A549 (cell line): Measurements from ENCODE around the gene RARG. TPM values are rescaled to one million over a fixed set of nuclear protein-coding genes. Genes with fewer than 3 reads are reported as not detected.

ENCODE experiments used
- ATAC-seq, 2 experiments: fragments of 200-7000 bp in 1 of 2; fragments of >200 bp in 1 of 2; cut with Nextera tagmentation in 1 of 2; cut with Tn5 transposase in 1 of 2; 3 replicates each; pipeline versions ENCODE4 v1.8.0 to v1.9.1; 2018 to 2020; ENCODE audit warnings: mild to moderate bottlenecking in 1 of 2, moderate library complexity in 1 of 2
- CTCF ChIA-PET: fragments of 300-600 bp; sonication (Branson Sonifier 250); formaldehyde crosslinking; extraction: SDS; loops from one replicate; lab custom pipeline; 2021; ENCODE audit warnings: antibody characterized with exemption, inconsistent platforms; lab: Yijun Ruan, JAX
- POLR2A ChIA-PET: fragments of 350-600 bp; formaldehyde crosslinking; extraction: SDS; loops from one replicate; lab custom pipeline; 2021; ENCODE audit warnings: antibody characterized with exemption, inconsistent platforms; lab: Yijun Ruan, JAX
- DNase-seq, 2 experiments: peaks; one replicate each; pipeline versions ENCODE4 v3.0.0 to v3.0.0-alpha.2; 2011 to 2016; ENCODE audit warnings: low read depth in 1 of 2, low spot score in 1 of 2
- FAIRE-seq: peaks from 2 replicates; lab custom pipeline; 2011; peaks lifted over from hg19 to GRCh38; lab: Jason Lieb, UNC
- H3K27ac ChIP-seq, 2 experiments: fragments of >200 bp; sonication (Bioruptor Twin); formaldehyde crosslinking; 3 replicates each; pipeline ENCODE4 v1.5.1; 2016 to 2017
- H3K4me1 ChIP-seq: fragments of >200 bp; sonication (Bioruptor Twin); formaldehyde crosslinking; 3 replicates; pipeline ENCODE4 v1.6.1; 2016
- H3K4me2 ChIP-seq: fragments of >200 bp; sonication (Bioruptor Twin); formaldehyde crosslinking; 3 replicates; pipeline ENCODE4 v1.6.1; 2016
- H3K4me3 ChIP-seq: fragments of >200 bp; sonication (Bioruptor Twin); formaldehyde crosslinking; 3 replicates; pipeline ENCODE4 v1.5.1; 2016
- H3K9me3 ChIP-seq: fragments of >200 bp; sonication (Bioruptor Twin); formaldehyde crosslinking; 3 replicates; pipeline ENCODE4 v1.6.1; 2016
- EHF ChIP-seq: fragments of 250-450 bp; sonication (Bioruptor Pico); IDR thresholded peaks from 2 replicates; pipeline ENCODE4 v1.5.0; 2020; ENCODE audit warnings: mild to moderate bottlenecking
- HOXB5 ChIP-seq: fragments of 250-450 bp; sonication (Bioruptor Pico); IDR thresholded peaks from 2 replicates; pipeline ENCODE4 v1.5.0; 2020; ENCODE audit warnings: mild to moderate bottlenecking, moderate library complexity
- JUNB ChIP-seq: fragments of >200 bp; sonication (Bioruptor Twin); formaldehyde crosslinking; IDR thresholded peaks from 2 replicates; pipeline ENCODE4 v1.6.1; 2016
- MYC ChIP-seq: IDR thresholded peaks from 2 replicates; pipeline ENCODE4 v1.6.1; 2012; ENCODE audit warnings: mild to moderate bottlenecking, inconsistent platforms, low read length, improper control_type of control experiment, borderline replicate concordance
- POLR2A ChIP-seq: IDR thresholded peaks from 2 replicates; pipeline ENCODE4 v1.6.1; 2012; ENCODE audit warnings: mild to moderate bottlenecking, low read length
- POLR2AphosphoS2 ChIP-seq: conservative IDR thresholded peaks from 2 replicates; pipeline ENCODE4 v1.6.1; 2012; ENCODE audit warnings: low read length, improper control_type of control experiment, inconsistent platforms
- RFX5 ChIP-seq: fragments of 450-650 bp; IDR thresholded peaks from 2 replicates; pipeline ENCODE4 v1.7.1; 2014; ENCODE audit warnings: antibody characterized with exemption, mild to moderate bottlenecking, moderate library complexity
- SMC3 ChIP-seq: fragments of >200 bp; sonication (Bioruptor Twin); formaldehyde crosslinking; IDR thresholded peaks from 3 replicates; pipeline ENCODE4 v1.6.1; 2018; ENCODE audit warnings: inconsistent platforms
- ZC3H11A ChIP-seq: fragments of 450-650 bp; IDR thresholded peaks from 2 replicates; pipeline ENCODE4 v1.6.1; 2014; ENCODE audit warnings: antibody characterized with exemption, mild to moderate bottlenecking
- WGBS: methylation state at CpG from one replicate; pipeline ENCODE4 v1.1.6; 2017; ENCODE audit errors: missing lambda C conversion rate; 5-methylcytosine and 5-hydroxymethylcytosine counted together
- polyA plus RNA-seq, 4 experiments: library from polyadenylated mRNA; depleted of rRNA in 3 of 4; stranded (reverse); fragments of >200 nt; fragmentation: RNase III in 1 of 4; extraction: RNeasy Plus Mini Kit Qiagen cat#74134 plus additional on column Dnase treatment in 1 of 4; gene quantifications; 2 replicates in 3 of 4; 3 replicates in 1 of 4; pipeline ENCODE4 v1.2.3, GENCODE V29; 2011 to 2017
- TF ChIP-seq, protein P1 (sequence below): fragments of 200-600 bp; sonication (generic); IDR thresholded peaks from 2 replicates; pipeline ENCODE4 v1.6.1; 2016; ENCODE audit warnings: antibody characterized with exemption, mild to moderate bottlenecking, moderate library complexity
- TF ChIP-seq, protein P2 (sequence below): IDR thresholded peaks from 2 replicates; pipeline ENCODE4 v1.6.1; 2012; ENCODE audit warnings: low read depth, borderline replicate concordance
- TF ChIP-seq, protein P3 (sequence below): fragments of 250-450 bp; sonication (Bioruptor Pico); IDR thresholded peaks from 2 replicates; pipeline ENCODE4 v1.5.0; 2021; ENCODE audit warnings: mild to moderate bottlenecking, moderate library complexity, borderline replicate concordance
- TF ChIP-seq, protein P4 (sequence below): fragments of 450-650 bp; IDR thresholded peaks from 2 replicates; pipeline ENCODE4 v1.6.1; 2014; ENCODE audit warnings: antibody characterized with exemption

Gene RARG
- polyA plus RNA-seq, 2 of the 4 experiments (the other 2 are of a cell fraction): 15.6 to 17.2 TPM

DNA sequence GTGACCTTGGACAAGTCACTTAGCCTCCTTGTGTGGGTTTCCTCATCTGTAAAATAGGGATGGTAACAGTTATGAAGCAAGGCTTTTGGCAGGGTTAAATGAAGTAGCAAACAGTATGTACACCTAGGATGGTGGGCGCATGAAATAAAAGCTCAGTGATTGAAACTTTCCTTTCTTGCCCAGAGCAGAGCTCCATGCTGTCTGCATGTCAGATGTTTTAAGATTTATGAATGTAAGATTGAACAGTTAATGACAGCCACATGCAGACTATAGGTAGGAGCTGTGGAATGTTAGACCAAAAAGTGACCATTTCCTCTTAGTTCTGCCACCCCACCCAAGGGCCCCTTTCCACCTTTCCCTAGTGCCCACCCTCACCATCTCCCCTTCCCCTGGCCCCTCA, 37.0 kb downstream of the RARG start:
- ChIA-PET POLR2A (interaction anchor here (0.6 to 2.0 kb wide), 5 partner anchors 15 to 129 kb away, joined by 3 to 9 read pairs (median 4); partner anchors contain the start of genes CSAD, SPRYD3 and ZNF740), CTCF (interaction anchor here (0.5 to 36.2 kb wide), 11 partner anchors 14 to 174 kb away, joined by 3 to 1046 read pairs (median 9); partner anchors contain the start of genes CSAD, ITGB7, MYG1 and PFDN5)
- Histone ChIP-seq H3K9me3 (no peaks in the 10 kb centered on the region), H3K4me1 (peaks cover 32% of the 10 kb centered on the region), H3K4me3 (no peak overlapping the region), H3K27ac (no peak overlapping the region), H3K4me2 (no peak overlapping the region)
- ATAC-seq (no peak), FAIRE-seq (no peak), DNase-seq (no peak)
- TF ChIP-seq, protein P1, sequence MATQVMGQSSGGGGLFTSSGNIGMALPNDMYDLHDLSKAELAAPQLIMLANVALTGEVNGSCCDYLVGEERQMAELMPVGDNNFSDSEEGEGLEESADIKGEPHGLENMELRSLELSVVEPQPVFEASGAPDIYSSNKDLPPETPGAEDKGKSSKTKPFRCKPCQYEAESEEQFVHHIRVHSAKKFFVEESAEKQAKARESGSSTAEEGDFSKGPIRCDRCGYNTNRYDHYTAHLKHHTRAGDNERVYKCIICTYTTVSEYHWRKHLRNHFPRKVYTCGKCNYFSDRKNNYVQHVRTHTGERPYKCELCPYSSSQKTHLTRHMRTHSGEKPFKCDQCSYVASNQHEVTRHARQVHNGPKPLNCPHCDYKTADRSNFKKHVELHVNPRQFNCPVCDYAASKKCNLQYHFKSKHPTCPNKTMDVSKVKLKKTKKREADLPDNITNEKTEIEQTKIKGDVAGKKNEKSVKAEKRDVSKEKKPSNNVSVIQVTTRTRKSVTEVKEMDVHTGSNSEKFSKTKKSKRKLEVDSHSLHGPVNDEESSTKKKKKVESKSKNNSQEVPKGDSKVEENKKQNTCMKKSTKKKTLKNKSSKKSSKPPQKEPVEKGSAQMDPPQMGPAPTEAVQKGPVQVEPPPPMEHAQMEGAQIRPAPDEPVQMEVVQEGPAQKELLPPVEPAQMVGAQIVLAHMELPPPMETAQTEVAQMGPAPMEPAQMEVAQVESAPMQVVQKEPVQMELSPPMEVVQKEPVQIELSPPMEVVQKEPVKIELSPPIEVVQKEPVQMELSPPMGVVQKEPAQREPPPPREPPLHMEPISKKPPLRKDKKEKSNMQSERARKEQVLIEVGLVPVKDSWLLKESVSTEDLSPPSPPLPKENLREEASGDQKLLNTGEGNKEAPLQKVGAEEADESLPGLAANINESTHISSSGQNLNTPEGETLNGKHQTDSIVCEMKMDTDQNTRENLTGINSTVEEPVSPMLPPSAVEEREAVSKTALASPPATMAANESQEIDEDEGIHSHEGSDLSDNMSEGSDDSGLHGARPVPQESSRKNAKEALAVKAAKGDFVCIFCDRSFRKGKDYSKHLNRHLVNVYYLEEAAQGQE: 0 out of 2 replicates have a peak, but pooled peaks have one; percentile 34
- TF ChIP-seq, protein P2, sequence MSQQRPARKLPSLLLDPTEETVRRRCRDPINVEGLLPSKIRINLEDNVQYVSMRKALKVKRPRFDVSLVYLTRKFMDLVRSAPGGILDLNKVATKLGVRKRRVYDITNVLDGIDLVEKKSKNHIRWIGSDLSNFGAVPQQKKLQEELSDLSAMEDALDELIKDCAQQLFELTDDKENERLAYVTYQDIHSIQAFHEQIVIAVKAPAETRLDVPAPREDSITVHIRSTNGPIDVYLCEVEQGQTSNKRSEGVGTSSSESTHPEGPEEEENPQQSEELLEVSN: no peak
- TF ChIP-seq, protein P3, sequence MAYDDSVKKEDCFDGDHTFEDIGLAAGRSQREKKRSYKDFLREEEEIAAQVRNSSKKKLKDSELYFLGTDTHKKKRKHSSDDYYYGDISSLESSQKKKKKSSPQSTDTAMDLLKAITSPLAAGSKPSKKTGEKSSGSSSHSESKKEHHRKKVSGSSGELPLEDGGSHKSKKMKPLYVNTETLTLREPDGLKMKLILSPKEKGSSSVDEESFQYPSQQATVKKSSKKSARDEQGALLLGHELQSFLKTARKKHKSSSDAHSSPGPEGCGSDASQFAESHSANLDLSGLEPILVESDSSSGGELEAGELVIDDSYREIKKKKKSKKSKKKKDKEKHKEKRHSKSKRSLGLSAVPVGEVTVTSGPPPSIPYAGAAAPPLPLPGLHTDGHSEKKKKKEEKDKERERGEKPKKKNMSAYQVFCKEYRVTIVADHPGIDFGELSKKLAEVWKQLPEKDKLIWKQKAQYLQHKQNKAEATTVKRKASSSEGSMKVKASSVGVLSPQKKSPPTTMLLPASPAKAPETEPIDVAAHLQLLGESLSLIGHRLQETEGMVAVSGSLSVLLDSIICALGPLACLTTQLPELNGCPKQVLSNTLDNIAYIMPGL (CRISPR knock-in tag): no peak
- TF ChIP-seq SMC3 (no peak), HOXB5 (CRISPR knock-in tag) (no peak), POLR2AphosphoS2 (no peak)
- TF ChIP-seq, protein P4, sequence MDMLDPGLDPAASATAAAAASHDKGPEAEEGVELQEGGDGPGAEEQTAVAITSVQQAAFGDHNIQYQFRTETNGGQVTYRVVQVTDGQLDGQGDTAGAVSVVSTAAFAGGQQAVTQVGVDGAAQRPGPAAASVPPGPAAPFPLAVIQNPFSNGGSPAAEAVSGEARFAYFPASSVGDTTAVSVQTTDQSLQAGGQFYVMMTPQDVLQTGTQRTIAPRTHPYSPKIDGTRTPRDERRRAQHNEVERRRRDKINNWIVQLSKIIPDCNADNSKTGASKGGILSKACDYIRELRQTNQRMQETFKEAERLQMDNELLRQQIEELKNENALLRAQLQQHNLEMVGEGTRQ: no peak
- WGBS: 96% methylated on average over 1 of the region's 1 CpG

DNA sequence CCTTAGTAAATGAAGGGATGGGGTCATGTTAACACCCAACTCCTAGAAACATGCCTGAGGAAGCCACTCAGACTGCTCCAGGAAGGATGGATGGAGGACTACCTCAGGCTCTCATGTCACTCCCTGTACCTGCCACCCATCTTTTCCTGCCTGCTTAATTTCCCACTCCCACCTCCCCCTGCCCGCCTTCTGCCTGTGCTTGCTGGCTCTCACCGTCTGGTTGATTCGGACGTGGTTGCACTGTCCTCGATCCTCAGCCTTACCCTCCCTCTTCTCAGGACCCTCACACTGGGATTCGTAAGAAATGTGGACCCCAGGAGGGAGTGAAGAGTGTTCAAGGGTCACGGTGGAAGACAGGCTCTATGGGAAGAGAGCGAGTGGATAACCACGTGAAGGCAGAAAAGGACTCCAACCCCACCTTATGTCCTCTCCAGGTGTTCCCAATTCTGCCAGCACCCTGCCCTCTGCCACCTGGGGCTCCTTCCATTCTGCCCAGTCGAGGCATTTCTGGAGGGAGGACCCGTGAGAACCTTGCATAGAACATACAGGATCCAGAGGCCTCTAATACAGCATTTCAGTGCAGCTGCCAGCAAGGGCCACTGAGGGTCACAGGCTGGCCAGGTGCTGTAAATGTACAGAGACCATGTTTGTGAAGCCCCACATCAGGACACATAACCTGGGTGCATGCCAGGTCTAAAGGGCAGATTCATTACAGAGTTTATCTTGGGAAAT, 37.9 kb downstream of the RARG start:
- ATAC-seq (no peak), FAIRE-seq (no peak), DNase-seq (no peak)
- no peak overlapping the region for H3K27ac ChIP-seq
- TF ChIP-seq ZC3H11A: no peak
- CTCF ChIA-PET: interaction anchor here (0.5 to 36.2 kb wide), 11 partner anchors 13 to 175 kb away, joined by 3 to 1046 read pairs (median 52); partner anchors contain the start of genes CSAD, ITGB7, MYG1 and PFDN5
- H3K4me3 ChIP-seq: no peak overlapping the region
- no peak overlapping the region for H3K4me2 ChIP-seq
- no peaks in the 10 kb centered on the region for H3K9me3 ChIP-seq
- 74% methylated on average over 11 of the region's 11 CpGs for WGBS
- POLR2A ChIA-PET: interaction anchor here (0.9 to 2.0 kb wide), 3 partner anchors 14 to 128 kb away, joined by 4 to 9 read pairs (median 4); partner anchors contain the start of genes CSAD, SPRYD3 and ZNF740
- peaks cover 37% of the 10 kb centered on the region for H3K4me1 ChIP-seq

DNA sequence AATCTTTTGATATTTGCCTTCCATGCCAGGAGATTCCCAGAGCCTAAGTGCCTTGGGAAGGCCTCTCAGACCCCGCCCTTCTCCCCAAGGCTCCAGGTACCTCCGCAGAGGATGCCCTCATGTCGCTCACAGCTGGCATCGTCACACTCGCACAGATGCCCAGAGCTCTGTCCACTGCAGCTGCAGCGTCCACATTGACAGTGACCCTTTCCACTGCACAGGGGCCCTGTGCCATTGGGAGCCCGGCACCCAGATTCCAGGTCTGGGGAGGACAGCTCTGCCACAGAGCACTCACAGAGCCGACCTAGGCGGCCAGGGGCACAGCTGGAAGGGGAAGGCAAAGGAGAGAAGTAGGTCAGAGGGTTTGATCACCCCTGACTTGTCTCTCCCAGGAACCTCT, 39.0 kb downstream of the RARG start:
- no peak for DNase-seq
- Histone ChIP-seq H3K4me3 (no peak overlapping the region), H3K9me3 (no peaks in the 10 kb centered on the region), H3K4me1 (peaks cover 33% of the 10 kb centered on the region), H3K27ac (no peak overlapping the region), H3K4me2 (no peak overlapping the region)
- no peak for ATAC-seq
- 90% methylated on average over 9 of the region's 9 CpGs for WGBS
- FAIRE-seq: no peak
- TF ChIP-seq POLR2A (no peak), MYC (no peak), JUNB (no peak), HOXB5 (CRISPR knock-in tag) (no peak), RFX5 (no peak), EHF (no peak)
- CTCF ChIA-PET: interaction anchor here (0.7 to 36.2 kb wide), 7 partner anchors 12 to 127 kb away, joined by 3 to 646 read pairs (median 7); partner anchors contain the start of genes CSAD and ZNF740
- POLR2A ChIA-PET: interaction anchor here (1.7 to 5.4 kb wide), 2 partner anchors 12 to 33 kb away, joined by 4 to 33 read pairs; partner anchors contain the start of genes CSAD and ZNF740
